ENCODE results near the gene PRELID3B. TPM values are rescaled to one million over a fixed set of nuclear protein-coding genes. Genes with fewer than 3 reads are reported as not detected.

Gene PRELID3B
- total and polyA plus RNA-seq, 2 of the 13 experiments (the other 11 are each of a cell fraction or from before 2014, with no cell fraction given) = 23.3 to 42.6 TPM

- TF ChIP-seq ZNF530 (CRISPR knock-in tag; IDR thresholded peaks at IDR 0.05; ENCODE audit: low read depth) (no peak), PBX3 (CRISPR knock-in tag; IDR thresholded peaks at IDR 0.05; ENCODE audit: borderline replicate concordance) (no peak), TSC22D2 (CRISPR knock-in tag; IDR thresholded peaks at IDR 0.05; ENCODE audit: borderline replicate concordance) (no peak), ZKSCAN1 (IDR thresholded peaks at IDR 0.05; ENCODE audit: low read length) (no peak), ZNF709 (CRISPR knock-in tag; IDR thresholded peaks at IDR 0.05) (peak; percentile 88), BORCS8-MEF2B (CRISPR knock-in tag; IDR thresholded peaks at IDR 0.05) (peak; percentile 68; the same call in 1 of the 2 replicates), HNRNPUL1 (IDR thresholded peaks at IDR 0.05; ENCODE audit: low read depth, low read length) (no peak), ZBTB3 (CRISPR knock-in tag; IDR thresholded peaks at IDR 0.05; ENCODE audit: borderline replicate concordance, low read depth) (no peak), SIN3A (IDR thresholded peaks at IDR 0.05; ENCODE audit: borderline replicate concordance, low read depth, low read length) (peak; percentile 34; the same call in 1 of the 2 replicates), JUNB (CRISPR knock-in tag; IDR thresholded peaks at IDR 0.05; ENCODE audit: borderline replicate concordance) (0 out of 2 replicates have a peak, but pooled peaks have one; percentile 11), HDAC6 (IDR thresholded peaks at IDR 0.05; ENCODE audit: low read depth, low read length) (no peak), CENPT (CRISPR knock-in tag; IDR thresholded peaks at IDR 0.05; ENCODE audit: low read depth) (peak; percentile 72; the same call in 1 of the 2 replicates), ZNF253 (CRISPR knock-in tag; IDR thresholded peaks at IDR 0.05; ENCODE audit: borderline replicate concordance) (no peak), TERF1 (CRISPR knock-in tag; IDR thresholded peaks at IDR 0.05) (no peak), PRDM10 (CRISPR knock-in tag; IDR thresholded peaks at IDR 0.05; ENCODE audit: low read depth) (no peak), PCBP1 (IDR thresholded peaks at IDR 0.05; ENCODE audit: borderline replicate concordance, low read depth, low read length) (no peak), BHLHE40 (IDR thresholded peaks at IDR 0.05; ENCODE audit: low read length) (no peak), ZNF430 (CRISPR knock-in tag; IDR thresholded peaks at IDR 0.05) (no peak; the same call in 1 of the 2 replicates), ZNF280D (CRISPR knock-in tag; IDR thresholded peaks at IDR 0.05) (peak; percentile 80; the same call in 1 of the 2 replicates), SMAD3 (CRISPR knock-in tag; IDR thresholded peaks at IDR 0.05) (no peak)
Measured at GRCh38 chr20:59042151-59042795, at the start of gene PRELID3B (continued).

Measured in HepG2 (cell line).